C4-2B (cell line): ENCODE data around the gene GGA2.

ENCODE experiments used
- ZFX ChIP-seq: fragments of 450-650 bp; IDR thresholded peaks from 2 replicates; pipeline ENCODE4 v1.6.1; 2017
- TF ChIP-seq, protein P1 (sequence below): fragments of 450-650 bp; conservative IDR thresholded peaks from 2 replicates; pipeline ENCODE4 v1.5.1; 2017; ENCODE audit warnings: mild to moderate bottlenecking

DNA sequence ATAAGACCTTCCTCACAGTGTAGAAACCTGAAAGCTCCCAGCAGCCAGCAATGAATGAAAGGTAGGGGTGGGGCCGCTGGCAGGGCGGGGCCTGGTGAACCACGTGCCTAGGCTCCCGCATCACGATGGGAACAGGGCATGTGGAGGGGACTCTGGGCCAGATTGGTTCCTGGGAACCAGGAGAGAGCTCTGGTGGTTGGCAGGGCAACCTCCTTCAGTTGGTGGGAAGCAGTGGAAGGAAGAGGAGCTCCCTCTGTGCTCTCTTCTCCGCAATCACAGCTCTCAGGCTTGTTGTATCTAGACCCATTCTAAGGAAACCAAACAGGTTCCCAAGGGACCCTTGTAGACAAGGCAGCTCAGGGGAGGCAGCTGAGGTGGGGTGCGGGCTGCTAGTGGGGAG lies 10.5 kb downstream of the GGA2 start:
- TF ChIP-seq, protein P1, sequence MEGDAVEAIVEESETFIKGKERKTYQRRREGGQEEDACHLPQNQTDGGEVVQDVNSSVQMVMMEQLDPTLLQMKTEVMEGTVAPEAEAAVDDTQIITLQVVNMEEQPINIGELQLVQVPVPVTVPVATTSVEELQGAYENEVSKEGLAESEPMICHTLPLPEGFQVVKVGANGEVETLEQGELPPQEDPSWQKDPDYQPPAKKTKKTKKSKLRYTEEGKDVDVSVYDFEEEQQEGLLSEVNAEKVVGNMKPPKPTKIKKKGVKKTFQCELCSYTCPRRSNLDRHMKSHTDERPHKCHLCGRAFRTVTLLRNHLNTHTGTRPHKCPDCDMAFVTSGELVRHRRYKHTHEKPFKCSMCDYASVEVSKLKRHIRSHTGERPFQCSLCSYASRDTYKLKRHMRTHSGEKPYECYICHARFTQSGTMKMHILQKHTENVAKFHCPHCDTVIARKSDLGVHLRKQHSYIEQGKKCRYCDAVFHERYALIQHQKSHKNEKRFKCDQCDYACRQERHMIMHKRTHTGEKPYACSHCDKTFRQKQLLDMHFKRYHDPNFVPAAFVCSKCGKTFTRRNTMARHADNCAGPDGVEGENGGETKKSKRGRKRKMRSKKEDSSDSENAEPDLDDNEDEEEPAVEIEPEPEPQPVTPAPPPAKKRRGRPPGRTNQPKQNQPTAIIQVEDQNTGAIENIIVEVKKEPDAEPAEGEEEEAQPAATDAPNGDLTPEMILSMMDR, result no peak
- no peak for TF ChIP-seq ZFX
